ENCODE results near the gene POLR2C. TPM values are rescaled to one million over a fixed set of nuclear protein-coding genes. Genes with fewer than 3 reads are reported as not detected.

POLR2C gene
- total and polyA plus RNA-seq, 9 donors: 54.9 to 96.9 (median 68.9) TPM

- intact Hi-C loops (cut with DNase I): loop anchor here (2.0 to 10.0 kb wide), 6 partner anchors 54 to 214 kb away; partner anchors contain the start of gene POLR2C (in 1 of the 4)
- no peak overlapping the region for H3K4me3 ChIP-seq
- no peaks in the 10 kb centered on the region for H3K4me1 ChIP-seq (ENCODE audit: insufficient read depth)
- H3K36me3 ChIP-seq: no peaks in the 10 kb centered on the region
- no peak overlapping the region for H3K27ac ChIP-seq
- DNase-seq: peak in 1 of 5 donors; percentile 7
- no peaks in the 10 kb centered on the region for H3K9me3 ChIP-seq
- TF ChIP-seq CTCF (IDR thresholded peaks at IDR 0.05): no peak
- no peak for TF ChIP-seq EP300 (IDR thresholded peaks at IDR 0.05)
- no peak for TF ChIP-seq POLR2A (IDR thresholded peaks at IDR 0.05)
- H3K27me3 ChIP-seq: no peaks in the 10 kb centered on the region
- 82 to 90% (median 90%) methylated on average over 6 of the region's 6 CpGs for WGBS, 3 donors
Observed at GRCh38 chr16:57518922-57519321, 56.4 kb downstream of the POLR2C start.

- WGBS, 3 donors: 31 to 38% (median 33%) methylated on average over 10 of the region's 10 CpGs
- Histone ChIP-seq H3K4me1 (ENCODE audit: insufficient read depth) (no peaks in the 10 kb centered on the region), H3K27me3 (no peaks in the 10 kb centered on the region), H3K36me3 (no peaks in the 10 kb centered on the region), H3K4me3 (no peak overlapping the region), H3K27ac (no peak overlapping the region), H3K9me3 (no peaks in the 10 kb centered on the region)
- intact Hi-C loops (cut with DNase I): loop anchor here (2.0 to 10.0 kb wide), 6 partner anchors 55 to 215 kb away; partner anchors contain the start of gene POLR2C (in 1 of the 4)
- TF ChIP-seq POLR2A (IDR thresholded peaks at IDR 0.05): no peak
- peak; percentile 80 to 96 (median 83) for TF ChIP-seq CTCF (IDR thresholded peaks at IDR 0.05)
- DNase-seq: peak; percentile 75 to 89 (median 85)
Observed at GRCh38 chr16:57519796-57520360, 57.4 kb downstream of the POLR2C start.

Other genes starting within 250 kb of the POLR2C start
- 10 to 100 TPM; 50.0 to 74.3 (median 57.7) TPM for gene ARL2BP, start 217.4 kb upstream of the POLR2C start, total RNA-seq
- 10 to 100 TPM; 45.3 to 88.0 TPM for gene ARL2BP, start 217.4 kb upstream of the POLR2C start, polyA plus RNA-seq
- gene PLLP, start 178.0 kb upstream of the POLR2C start, total RNA-seq: 10 to 100 TPM in 1 of 7 donors, 1 to 10 TPM in 5, under 1 TPM in 1; 0.94 to 54.2 (median 4.0) TPM
- 1 to 10 TPM; 3.4 to 5.9 TPM for gene PLLP, start 178.0 kb upstream of the POLR2C start, polyA plus RNA-seq
- under 1 TPM in 1 of 7 donors, not detected in 6; 0.74 TPM for gene CCL22, start 103.9 kb upstream of the POLR2C start, total RNA-seq
- under 1 TPM in 1 of 2 donors, not detected in 1; 0.40 TPM for gene CCL22, start 103.9 kb upstream of the POLR2C start, polyA plus RNA-seq
- 10 to 100 TPM in 2 of 7 donors, 1 to 10 TPM in 5; 2.2 to 12.2 (median 6.6) TPM for gene CX3CL1, start 90.2 kb upstream of the POLR2C start, total RNA-seq
- 1 to 10 TPM; 9.8 to 9.9 TPM for gene CX3CL1, start 90.2 kb upstream of the POLR2C start, polyA plus RNA-seq
- gene CCL17, start 57.9 kb upstream of the POLR2C start, total RNA-seq: not detected
- gene CCL17, start 57.9 kb upstream of the POLR2C start, polyA plus RNA-seq: not detected
- gene CIAPIN1, start 15.3 kb upstream of the POLR2C start, total RNA-seq: 10 to 100 TPM in 6 of 7 donors, 1 to 10 TPM in 1; 9.2 to 33.5 (median 20.8) TPM
- gene CIAPIN1, start 15.3 kb upstream of the POLR2C start, polyA plus RNA-seq: 10 to 100 TPM; 16.0 to 32.8 TPM
- 10 to 100 TPM; 24.4 to 37.5 (median 29.7) TPM for gene COQ9, start 15.2 kb upstream of the POLR2C start, total RNA-seq
- 10 to 100 TPM; 36.2 to 68.8 TPM for gene COQ9, start 15.2 kb upstream of the POLR2C start, polyA plus RNA-seq
- gene DOK4, start 23.8 kb downstream of the POLR2C start, total RNA-seq: 10 to 100 TPM; 14.0 to 34.7 (median 29.2) TPM
- 10 to 100 TPM in 1 of 2 donors, 1 to 10 TPM in 1; 9.9 to 26.7 TPM for gene DOK4, start 23.8 kb downstream of the POLR2C start, polyA plus RNA-seq
- gene CCDC102A, start 73.9 kb downstream of the POLR2C start, total RNA-seq: 10 to 100 TPM; 11.9 to 22.4 (median 15.6) TPM
- gene CCDC102A, start 73.9 kb downstream of the POLR2C start, polyA plus RNA-seq: 10 to 100 TPM in 1 of 2 donors, 1 to 10 TPM in 1; 5.9 to 10.2 TPM
- under 1 TPM; 0.12 to 0.43 (median 0.27) TPM for gene ADGRG5, start 80.0 kb downstream of the POLR2C start, total RNA-seq
- under 1 TPM in 1 of 2 donors, not detected in 1; 0.15 TPM for gene ADGRG5, start 80.0 kb downstream of the POLR2C start, polyA plus RNA-seq
- gene ADGRG1, start 166.0 kb downstream of the POLR2C start, total RNA-seq: 10 to 100 TPM in 4 of 7 donors, 1 to 10 TPM in 3; 6.2 to 54.0 (median 20.4) TPM
- 1 to 10 TPM; 6.9 to 9.1 TPM for gene ADGRG1, start 166.0 kb downstream of the POLR2C start, polyA plus RNA-seq
- gene ADGRG3, start 205.6 kb downstream of the POLR2C start, total RNA-seq: 1 to 10 TPM in 3 of 7 donors, under 1 TPM in 4; 0.40 to 1.7 (median 0.92) TPM
- 1 to 10 TPM in 1 of 2 donors, under 1 TPM in 1; 0.88 to 1.2 TPM for gene ADGRG3, start 205.6 kb downstream of the POLR2C start, polyA plus RNA-seq
- 10 to 100 TPM in 1 of 7 donors, 1 to 10 TPM in 1, under 1 TPM in 3, not detected in 2; 0.36 to 12.5 (median 0.84) TPM for gene DRC7, start 232.1 kb downstream of the POLR2C start, total RNA-seq
- gene DRC7, start 232.1 kb downstream of the POLR2C start, polyA plus RNA-seq: under 1 TPM in 1 of 2 donors, not detected in 1; 0.07 TPM